HG03095 (cell line): Measurements from ENCODE around the gene MTHFS.
"Not testable (repeated sequence)": the region's sequence is repeated elsewhere in the genome, so short reads cannot be mapped to it uniquely, and the experiment has no call there.

ENCODE experiments used
- ATAC-seq: cut with Tn5 transposase; IDR thresholded peaks from one replicate; pipeline ENCODE4 v1.9.1; 2021; ENCODE audit warnings: moderate library complexity; ENCODE audit not compliant: unreplicated experiment

MTHFS gene

GRCh38 chr15:79896634-79897379 lies at the start of gene MTHFS:
MTHFS (minus strand) TSS chr15:79897014; CDS start chr15:79896988, 26 bp downstream.
- peak; percentile 48 for ATAC-seq

DNA sequence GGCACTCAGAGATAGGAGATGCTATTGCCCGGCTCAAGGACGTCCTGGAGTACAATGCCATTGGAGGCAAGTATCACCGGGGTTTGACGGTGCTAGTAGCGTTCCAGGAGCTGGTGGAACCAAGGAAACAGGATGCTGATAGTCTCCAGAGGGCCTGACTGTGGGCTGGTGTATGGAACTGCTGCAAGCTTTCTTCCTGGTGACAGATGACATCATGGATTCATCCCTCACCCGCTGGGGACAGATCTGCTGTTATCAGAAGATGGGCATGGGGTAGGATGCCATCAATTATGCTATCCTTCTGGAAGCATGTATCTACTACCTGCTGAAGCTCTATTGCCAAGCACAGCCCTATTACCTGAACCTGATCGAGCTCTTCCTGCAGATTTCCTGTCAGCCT lies 47.8 kb upstream of the MTHFS start:
- ATAC-seq, result no peak

DNA sequence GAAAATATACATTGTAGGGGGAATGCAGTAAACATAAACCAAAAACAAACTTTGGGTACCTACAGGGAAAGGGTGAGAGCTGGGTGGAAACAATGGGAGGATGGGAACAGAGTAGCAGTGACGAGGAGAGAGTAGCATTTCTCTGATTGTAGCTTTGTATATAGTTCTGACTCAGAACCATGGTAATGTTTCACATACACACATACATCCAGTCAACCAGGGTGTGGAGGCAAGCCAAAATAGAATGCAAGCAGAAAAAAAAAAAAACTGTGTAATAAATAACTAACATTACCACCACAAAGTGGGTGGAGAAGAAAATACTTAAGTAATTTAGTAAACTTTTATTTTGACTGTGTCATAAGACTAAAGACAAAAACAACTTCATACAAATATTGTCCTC lies 47.0 kb upstream of the MTHFS start:
- peak; percentile 72 for ATAC-seq

GRCh38 chr15:79942741-79943481 lies 46.1 kb upstream of the MTHFS start:
- ATAC-seq, result no peak

GRCh38 chr15:79939399-79939798 lies 42.6 kb upstream of the MTHFS start:
- ATAC-seq, result no peak

DNA sequence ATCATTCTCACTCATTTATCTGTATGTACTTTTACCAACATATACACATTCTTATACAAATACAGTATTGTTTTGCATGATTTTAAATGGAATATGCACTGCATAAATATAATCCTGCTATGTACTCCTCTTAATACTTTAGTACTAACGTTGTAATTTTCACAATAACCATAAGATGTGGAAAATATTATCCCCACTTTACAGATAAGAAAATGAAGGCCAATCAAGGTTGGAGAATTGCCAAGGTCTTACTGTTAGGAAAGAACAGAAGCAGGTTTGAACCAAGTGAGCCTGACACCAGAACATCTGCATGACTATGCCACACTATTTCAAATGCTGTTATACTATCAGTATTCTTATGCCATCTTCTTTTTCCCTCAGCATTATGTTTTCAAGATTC lies 41.3 kb upstream of the MTHFS start:
- ATAC-seq, result no peak

DNA sequence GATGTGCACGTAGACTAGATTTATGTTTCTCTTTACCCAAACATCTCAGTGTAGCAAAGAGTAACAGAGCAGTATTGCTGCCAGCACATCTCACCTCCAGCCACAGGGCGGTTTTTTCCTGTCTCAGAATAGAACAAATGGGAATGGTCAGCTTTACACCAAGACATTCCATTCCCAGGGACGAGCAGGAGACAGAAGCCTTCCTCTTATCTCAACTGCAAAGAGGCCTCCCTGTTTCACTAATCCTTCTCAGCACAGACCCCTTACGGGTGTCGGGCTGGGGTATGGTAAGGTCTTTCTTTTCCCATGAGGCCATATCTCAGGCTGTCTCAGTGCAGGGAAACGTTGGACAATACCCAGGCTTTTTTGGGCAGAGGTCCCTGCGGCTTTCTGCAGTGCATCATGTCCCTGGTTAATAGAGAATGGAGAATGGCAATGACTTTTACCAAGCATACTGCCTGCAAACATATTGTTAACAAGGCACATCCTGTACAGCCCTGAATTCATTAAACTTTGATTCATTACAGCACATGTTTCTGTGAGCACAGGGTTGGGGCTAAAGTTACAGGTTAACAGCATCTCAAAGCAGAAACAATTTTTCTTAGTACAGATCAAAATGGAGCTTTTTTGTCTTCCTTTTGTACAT lies 38.9 kb upstream of the MTHFS start:
- not testable (repeated sequence) for ATAC-seq

DNA sequence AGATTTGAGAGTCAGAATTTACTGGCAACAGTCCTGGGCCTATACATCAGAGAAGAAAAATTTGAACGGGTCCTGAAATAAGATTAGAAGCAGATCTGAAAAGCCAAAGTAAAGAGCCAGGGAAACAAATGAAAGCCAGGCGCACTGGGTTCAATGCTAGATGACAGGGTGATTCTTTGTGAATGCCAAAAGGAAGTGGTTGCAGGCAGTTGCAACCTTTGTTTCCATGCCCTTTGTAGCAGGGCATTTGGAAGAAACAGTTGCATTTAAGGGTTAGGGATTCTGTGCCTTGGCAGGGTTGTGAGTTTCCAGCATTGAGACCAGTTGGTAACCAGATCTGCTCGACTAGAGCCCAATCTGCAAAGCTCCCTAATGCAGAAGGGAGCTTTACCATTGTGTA lies 36.4 kb upstream of the MTHFS start:
- ATAC-seq, result no peak

DNA sequence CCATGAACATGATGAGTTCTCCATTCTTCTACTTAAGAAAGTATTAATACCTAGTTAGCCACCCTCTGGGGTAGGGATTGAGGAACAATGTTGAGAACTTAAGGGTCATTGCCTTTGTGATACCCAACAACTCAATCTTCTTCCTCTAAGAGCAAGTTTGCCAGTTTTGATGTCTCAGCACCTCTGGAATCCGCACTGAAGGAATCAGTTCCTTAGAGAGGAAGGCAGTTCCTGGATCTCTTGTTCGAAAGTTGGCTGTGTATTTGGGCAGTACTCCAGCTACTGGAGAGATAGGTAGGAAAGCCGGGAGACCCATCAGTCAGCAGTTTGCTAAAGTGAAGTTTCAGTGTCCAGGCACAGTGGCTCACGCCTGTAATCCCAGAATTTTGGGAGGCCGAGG lies 35.6 kb upstream of the MTHFS start:
- no peak for ATAC-seq

DNA sequence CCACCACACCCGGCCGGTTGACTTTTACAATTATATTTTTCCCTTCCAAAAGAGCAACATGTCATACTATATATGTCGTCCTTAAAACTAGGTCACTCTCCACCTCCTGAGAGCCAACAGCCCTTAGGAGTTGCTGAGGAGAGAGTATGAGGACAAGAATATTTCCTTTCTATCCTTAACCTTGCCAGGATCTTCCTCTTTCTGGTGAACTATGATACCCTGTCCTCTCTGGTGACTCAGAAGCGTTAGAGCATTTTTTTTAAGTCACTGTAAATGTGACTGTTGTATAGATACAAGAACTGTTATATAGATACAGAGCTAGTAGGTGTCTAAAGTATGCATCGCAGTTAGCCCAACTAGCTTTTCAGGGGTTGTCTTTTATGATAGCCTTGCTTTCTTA lies 33.7 kb upstream of the MTHFS start:
- ATAC-seq, result no peak

DNA sequence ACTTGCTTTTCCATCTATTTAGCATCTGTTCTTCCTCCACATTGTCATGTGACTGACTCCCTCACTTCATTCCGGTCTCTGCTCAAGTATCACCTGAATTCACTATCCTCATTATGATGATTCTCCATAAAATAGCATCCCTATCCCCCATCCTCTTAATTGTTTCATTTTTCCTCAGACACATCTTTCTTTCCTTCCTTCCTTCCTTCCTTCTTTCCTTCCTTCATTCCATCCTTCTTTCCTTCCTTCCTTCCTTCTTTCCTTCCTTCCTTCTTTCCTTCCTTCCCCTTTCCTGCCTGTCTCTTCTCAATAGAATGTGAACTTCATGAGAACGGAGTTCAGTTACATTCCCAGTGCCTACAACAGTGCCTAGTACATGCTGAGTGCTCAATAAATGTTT lies 32.6 kb upstream of the MTHFS start:
- ATAC-seq, result no peak

GRCh38 chr15:79926116-79926515 lies 29.3 kb upstream of the MTHFS start:
- not testable (repeated sequence) for ATAC-seq

DNA sequence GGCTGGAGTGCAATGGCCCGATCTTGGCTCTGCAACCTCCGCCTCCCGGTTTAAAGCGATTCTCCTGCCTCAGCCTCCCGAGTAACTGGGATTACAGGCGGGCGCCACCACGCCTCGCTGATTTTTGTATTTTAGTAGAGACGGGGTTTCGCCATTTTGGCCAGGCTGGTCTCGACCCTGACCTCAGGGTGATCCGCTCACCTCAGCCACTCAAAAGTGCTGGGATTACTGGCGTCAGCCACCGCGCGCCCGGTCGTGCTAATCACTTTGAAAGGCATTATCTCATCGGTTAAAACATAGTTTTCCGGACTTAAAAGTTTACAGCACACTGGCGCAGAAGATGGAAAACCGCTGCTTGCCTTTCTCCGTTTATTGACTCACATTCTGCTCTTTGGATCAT lies 27.6 kb upstream of the MTHFS start:
- no peak for ATAC-seq

DNA sequence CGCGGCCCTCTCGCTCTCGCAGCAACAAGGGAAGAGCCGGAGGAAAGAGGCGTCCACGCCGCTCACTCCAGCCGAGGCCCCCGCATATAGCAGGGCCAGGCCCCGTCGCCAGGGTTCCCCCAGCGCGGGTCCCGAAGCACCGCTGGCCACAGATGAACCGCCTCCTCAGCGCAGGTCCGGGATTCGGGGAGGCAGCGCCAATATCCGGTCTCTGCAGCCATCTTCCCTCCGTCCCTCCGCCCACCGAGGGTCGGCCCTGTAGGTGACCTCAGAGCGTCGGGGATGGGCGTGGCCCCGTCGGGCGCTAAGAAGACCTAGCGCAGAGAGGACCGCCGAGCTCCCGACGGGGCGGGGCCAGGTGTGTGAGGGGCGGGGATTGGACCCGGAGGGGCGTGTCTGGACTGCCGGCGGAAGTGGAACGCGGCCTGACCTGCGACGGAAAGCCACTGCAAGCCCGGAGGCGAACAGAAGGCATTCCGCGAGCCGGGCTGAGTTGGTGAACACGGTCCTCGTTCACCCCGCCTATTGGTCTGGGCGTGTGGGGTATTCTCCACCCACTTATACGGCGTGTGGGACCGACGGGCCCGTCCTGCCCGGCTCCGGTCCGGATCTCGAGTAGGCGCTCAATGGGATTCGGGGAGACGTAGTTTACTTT lies 26.8 kb upstream of the MTHFS start:
- peak; percentile 94 for ATAC-seq

DNA sequence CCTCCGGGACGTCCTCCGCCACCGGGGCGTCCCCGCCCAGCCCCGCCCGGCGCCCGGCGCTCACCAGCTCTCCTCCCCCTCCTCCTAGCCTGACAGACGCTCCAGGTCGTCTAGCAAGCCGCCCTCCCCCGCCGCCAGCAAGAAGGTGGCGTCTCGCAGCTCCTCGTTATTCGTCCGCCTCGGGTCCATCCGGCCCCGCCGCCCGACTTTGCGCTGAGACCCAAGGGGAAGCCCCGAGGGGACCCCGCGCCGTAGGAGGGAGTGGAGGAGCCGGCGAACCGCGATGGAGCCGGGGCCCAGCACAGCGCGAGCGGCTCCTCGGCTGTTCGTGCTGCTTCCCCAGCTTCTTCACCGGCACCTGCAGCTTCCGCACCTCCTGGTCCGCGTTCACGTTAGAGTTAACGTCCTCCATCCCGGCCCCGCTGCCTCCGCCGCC lies 26.3 kb upstream of the MTHFS start:
- peak; percentile 46 for ATAC-seq

- ATAC-seq, result no peak
Measured at GRCh38 chr15:79922512-79923078, 25.8 kb upstream of the MTHFS start.

DNA sequence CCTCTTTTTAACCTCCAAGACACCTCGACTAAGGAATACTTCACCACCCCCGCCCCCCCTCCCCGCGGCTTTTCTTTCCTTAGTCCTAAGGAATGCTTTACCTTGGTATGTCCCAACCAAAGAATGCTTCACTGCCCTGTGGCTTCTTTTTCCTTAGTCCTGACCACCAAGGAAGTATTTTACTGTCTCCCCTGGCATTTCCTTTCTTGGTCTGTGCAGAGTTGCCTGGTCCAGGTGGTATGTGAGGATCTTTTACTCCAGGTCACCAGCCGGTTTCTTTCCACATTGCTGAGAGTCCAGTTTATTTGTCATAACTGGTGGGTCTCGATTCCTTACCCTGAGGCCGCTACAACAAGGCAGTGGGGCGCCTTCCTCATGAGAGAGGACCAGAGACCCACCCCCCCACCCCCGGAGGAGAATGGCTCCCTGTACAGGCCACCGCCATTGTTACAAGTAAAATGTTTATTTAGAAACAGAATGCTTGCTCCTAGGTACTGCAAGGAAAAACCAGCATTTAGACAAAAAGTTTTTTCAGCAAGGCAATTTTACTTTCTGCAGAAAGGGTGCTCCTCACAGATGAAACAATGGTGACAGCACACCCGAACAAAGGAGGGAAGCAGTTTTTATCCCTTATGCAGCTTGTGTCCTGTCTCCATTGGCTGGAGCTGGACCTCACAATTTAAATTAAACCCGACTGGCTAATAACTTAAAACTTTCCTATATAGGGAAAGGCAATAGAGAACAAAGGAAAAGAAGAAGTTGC lies 23.1 kb upstream of the MTHFS start:
- ATAC-seq, result no peak

DNA sequence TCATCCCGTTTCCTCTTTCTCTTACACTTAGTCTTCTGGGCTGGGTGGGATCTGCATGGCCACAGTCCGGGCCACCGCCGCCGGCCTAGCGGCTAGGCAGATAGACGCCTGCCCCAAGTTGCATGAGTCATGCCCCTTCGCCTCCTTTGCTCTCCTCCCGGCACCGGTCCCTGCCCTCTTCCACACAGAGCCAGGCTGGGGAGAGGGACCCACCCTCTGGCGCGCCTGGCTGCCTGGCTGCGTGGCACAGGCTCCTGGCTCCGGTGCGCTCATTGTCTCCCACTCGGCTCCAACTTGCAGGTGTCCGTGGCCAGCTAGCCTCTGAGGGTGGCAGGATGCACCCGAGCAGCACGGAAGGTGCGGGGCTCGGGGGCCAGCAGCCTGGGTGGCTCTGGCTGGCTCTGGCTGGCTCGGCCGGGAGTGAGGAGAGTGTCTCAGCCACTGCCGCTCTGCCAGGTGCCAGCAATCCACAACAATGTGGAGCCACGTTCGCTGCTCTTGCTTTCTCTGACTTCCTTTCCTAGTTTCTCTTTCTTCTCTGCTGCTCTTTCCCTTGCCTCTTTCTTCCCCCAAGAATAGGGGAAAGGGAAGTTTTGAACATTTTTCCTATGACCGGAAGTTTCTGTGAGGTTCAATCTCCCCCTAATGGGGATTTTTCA lies 22.4 kb upstream of the MTHFS start:
- no peak for ATAC-seq

- ATAC-seq, result no peak
Measured at GRCh38 chr15:79918278-79918677, 21.5 kb upstream of the MTHFS start.
